HepG2 (cell line): ENCODE measurements around the gene GPR15LG. TPM values are rescaled to one million over a fixed set of nuclear protein-coding genes. Genes with fewer than 3 reads are reported as not detected.

ENCODE experiments used
- ATAC-seq: fragments of 200-7000 bp; cut with Tn5 transposase; 3 replicates; pipeline ENCODE4 v1.9.1; 2020; ENCODE audit warnings: mild to moderate bottlenecking, moderate library complexity
- BruUV-seq: library from RNA; stranded (reverse); fragments of 400-500 nt; replicated peaks from 2 replicates; lab custom pipeline; 2021; lab: Mats Ljungman, UMichigan
- CTCF ChIA-PET: fragments of 300-600 bp; formaldehyde crosslinking; extraction: SDS; loops from one replicate; lab custom pipeline; 2021; ENCODE audit warnings: low total read pairs, inconsistent platforms, low intra/inter-chr PET ratio; lab: Yijun Ruan, JAX
- POLR2A ChIA-PET: fragments of 350-600 bp; sonication (Branson Sonifier 250); formaldehyde crosslinking; loops from one replicate; lab custom pipeline; 2020; ENCODE audit warnings: antibody characterized with exemption, inconsistent platforms; lab: Yijun Ruan, JAX
- DNase-seq: peaks from one replicate; pipeline ENCODE4 v3.0.0-alpha.2; 2015; ENCODE audit warnings: low spot score
- FAIRE-seq: peaks from 3 replicates; lab custom pipeline; 2011; peaks lifted over from hg19 to GRCh38; lab: Jason Lieb, UNC
- H2AFZ ChIP-seq: one replicate; pipeline ENCODE4 v1.6.1; 2011; ENCODE audit warnings: low read length, inconsistent platforms
- H3K27ac ChIP-seq: fragments of 300-600 bp; 3 replicates; pipeline ENCODE4 v1.8.0; 2011; ENCODE audit warnings: mixed run types, mild to moderate bottlenecking, mixed read lengths, low read length, inconsistent platforms; ENCODE audit not compliant: insufficient read depth; ENCODE audit errors: extremely low read length
- H3K27me3 ChIP-seq, 2 experiments: fragments of 200-600 bp in 1 of 2; 2 replicates in 1 of 2; 3 replicates in 1 of 2; pipeline versions ENCODE4 v1.6.0 to v1.8.0; 2011; ENCODE audit warnings: low read length in 2 of 2, mild to moderate bottlenecking in 2 of 2, moderate library complexity in 2 of 2, inconsistent platforms in 1 of 2; ENCODE audit not compliant: insufficient read depth in 2 of 2, control insufficient read depth in 1 of 2
- H3K36me3 ChIP-seq, 2 experiments: fragments of 200-600 bp in 1 of 2; replicated peaks in 1 of 2; 2 replicates in 1 of 2; 3 replicates in 1 of 2; pipeline versions ENCODE4 v1.5.1 to v1.8.0; 2011; ENCODE audit warnings: low read length in 2 of 2, inconsistent platforms in 1 of 2; ENCODE audit not compliant: insufficient read depth in 2 of 2, control insufficient read depth in 1 of 2
- H3K4me1 ChIP-seq: 2 replicates; pipeline ENCODE4 v1.5.1; 2012; ENCODE audit warnings: low read length, inconsistent platforms; ENCODE audit not compliant: insufficient read depth
- H3K4me2 ChIP-seq: 2 replicates; pipeline ENCODE4 v1.6.0; 2011; ENCODE audit warnings: low read depth, low read length, inconsistent platforms
- H3K4me3 ChIP-seq, 3 experiments: fragments of 200-600 bp in 1 of 3; sonication (generic), shearing (Covaris generic) in 1 of 3; replicated peaks in 1 of 3; 2 replicates each; pipeline ENCODE4 v1.5.1; 2011 to 2016; ENCODE audit warnings: low read length in 3 of 3, inconsistent platforms in 2 of 3, low read depth in 2 of 3, mild to moderate bottlenecking in 2 of 3, control low read depth in 1 of 3, mixed read lengths in 1 of 3; ENCODE audit not compliant: insufficient read depth in 1 of 3
- H3K79me2 ChIP-seq: one replicate; pipeline ENCODE4 v1.6.1; 2011; ENCODE audit warnings: low read length, inconsistent platforms; ENCODE audit not compliant: insufficient read depth
- H3K9ac ChIP-seq: 2 replicates; pipeline ENCODE4 v1.6.0; 2011; ENCODE audit warnings: mild to moderate bottlenecking, low read depth, low read length, inconsistent platforms; ENCODE audit not compliant: insufficient read depth
- H3K9me3 ChIP-seq: 2 replicates; pipeline ENCODE4 v1.5.1; 2012; ENCODE audit warnings: mild to moderate bottlenecking, low read length
- H4K20me1 ChIP-seq: 2 replicates; pipeline ENCODE4 v1.6.0; 2011; ENCODE audit warnings: inconsistent platforms, mild to moderate bottlenecking, low read length, moderate library complexity; ENCODE audit not compliant: insufficient read depth
- ZNF614 ChIP-seq: IDR thresholded peaks from 2 replicates; pipeline ENCODE4 v1.6.1; 2018; ENCODE audit warnings: missing biosample characterization, missing genetic modification reagents, inconsistent platforms, borderline replicate concordance
- WGBS: methylation state at CpG from one replicate; pipeline ENCODE4 v1.1.6; 2017; ENCODE audit warnings: low lambda C conversion rate; 5-methylcytosine and 5-hydroxymethylcytosine counted together
- in situ Hi-C: cut with HindIII; loops from 2 replicates; pipeline ENCODE4 v1.10.0; 2017; ENCODE audit warnings: low pct_unique_long_range_greater_than_20kb; ENCODE audit not compliant: extremely low pct_ligation_motif_present
- intact Hi-C: fragments of 100-400 bp; cut with micrococcal nuclease; formaldehyde crosslinking; loops from one replicate; pipeline ENCODE4 v1.10.0; 2022; ENCODE audit not compliant: unreplicated experiment
- polyA plus RNA-seq, 8 experiments: library from polyadenylated mRNA; depleted of rRNA in 3 of 8; stranded (reverse) in 7 of 8; unstranded in 1 of 8; fragments of >200 nt; fragmentation: Illumina TruSeq in 4 of 8; extraction: Trizol in 4 of 8; gene quantifications; 2 replicates each; pipeline versions ENCODE4 v1.2.1 to v1.2.3, GENCODE V29; 2011 to 2016; ENCODE audit warnings: low read depth in 4 of 8, missing spikeins in 1 of 8, mixed read lengths in 1 of 8; ENCODE audit not compliant: insufficient read depth in 1 of 8
- total RNA-seq, 5 experiments: library from RNA; depleted of rRNA; stranded (reverse); fragments of >200 nt; fragmentation: Illumina TruSeq; extraction: Trizol; gene quantifications; 2 replicates each; pipeline ENCODE4 v1.2.3, GENCODE V29; 2016; ENCODE audit warnings: low read depth in 1 of 5
- TF ChIP-seq, protein P1 (sequence below): sonication (generic); formaldehyde crosslinking; IDR thresholded peaks from 2 replicates; pipeline ENCODE4 v1.4.0; 2020; ENCODE audit warnings: low read depth, missing genetic modification reagents
- TF ChIP-seq, protein P2 (sequence below): fragments of 450-650 bp; IDR thresholded peaks from 2 replicates; pipeline ENCODE4 v1.6.1; 2016

Gene GPR15LG
- total and polyA plus RNA-seq, 2 of the 13 experiments (the other 11 are each of a cell fraction or from before 2014, with no cell fraction given), result not detected

DNA sequence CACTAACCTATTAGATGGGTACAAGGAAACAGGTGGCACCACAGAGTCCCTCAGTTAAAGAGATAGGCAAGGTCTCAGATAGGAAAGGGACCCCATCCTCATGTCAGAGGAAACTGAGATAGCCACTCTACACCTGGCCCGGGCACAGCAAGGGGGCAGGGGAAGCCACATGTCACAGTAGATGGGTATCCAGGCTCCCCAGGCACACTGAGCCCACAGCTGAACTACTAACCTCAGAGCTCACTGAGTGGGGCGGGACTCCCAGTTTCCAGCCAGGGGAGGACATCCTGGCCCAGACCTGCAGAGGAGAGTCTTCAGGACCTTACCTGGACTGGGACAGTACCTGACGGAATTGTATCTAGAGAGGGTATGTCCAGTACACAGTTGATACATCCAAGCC lies 17.0 kb downstream of the GPR15LG start (continued):
- TF ChIP-seq, protein P1, sequence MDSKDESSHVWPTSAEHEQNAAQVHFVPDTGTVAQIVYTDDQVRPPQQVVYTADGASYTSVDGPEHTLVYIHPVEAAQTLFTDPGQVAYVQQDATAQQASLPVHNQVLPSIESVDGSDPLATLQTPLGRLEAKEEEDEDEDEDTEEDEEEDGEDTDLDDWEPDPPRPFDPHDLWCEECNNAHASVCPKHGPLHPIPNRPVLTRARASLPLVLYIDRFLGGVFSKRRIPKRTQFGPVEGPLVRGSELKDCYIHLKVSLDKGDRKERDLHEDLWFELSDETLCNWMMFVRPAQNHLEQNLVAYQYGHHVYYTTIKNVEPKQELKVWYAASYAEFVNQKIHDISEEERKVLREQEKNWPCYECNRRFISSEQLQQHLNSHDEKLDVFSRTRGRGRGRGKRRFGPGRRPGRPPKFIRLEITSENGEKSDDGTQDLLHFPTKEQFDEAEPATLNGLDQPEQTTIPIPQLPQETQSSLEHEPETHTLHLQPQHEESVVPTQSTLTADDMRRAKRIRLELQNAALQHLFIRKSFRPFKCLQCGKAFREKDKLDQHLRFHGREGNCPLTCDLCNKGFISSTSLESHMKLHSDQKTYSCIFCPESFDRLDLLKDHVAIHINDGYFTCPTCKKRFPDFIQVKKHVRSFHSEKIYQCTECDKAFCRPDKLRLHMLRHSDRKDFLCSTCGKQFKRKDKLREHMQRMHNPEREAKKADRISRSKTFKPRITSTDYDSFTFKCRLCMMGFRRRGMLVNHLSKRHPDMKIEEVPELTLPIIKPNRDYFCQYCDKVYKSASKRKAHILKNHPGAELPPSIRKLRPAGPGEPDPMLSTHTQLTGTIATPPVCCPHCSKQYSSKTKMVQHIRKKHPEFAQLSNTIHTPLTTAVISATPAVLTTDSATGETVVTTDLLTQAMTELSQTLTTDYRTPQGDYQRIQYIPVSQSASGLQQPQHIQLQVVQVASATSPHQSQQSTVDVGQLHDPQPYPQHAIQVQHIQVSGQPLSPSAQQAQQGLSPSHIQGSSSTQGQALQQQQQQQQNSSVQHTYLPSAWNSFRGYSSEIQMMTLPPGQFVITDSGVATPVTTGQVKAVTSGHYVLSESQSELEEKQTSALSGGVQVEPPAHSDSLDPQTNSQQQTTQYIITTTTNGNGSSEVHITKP (CRISPR knock-in tag), result no peak

DNA sequence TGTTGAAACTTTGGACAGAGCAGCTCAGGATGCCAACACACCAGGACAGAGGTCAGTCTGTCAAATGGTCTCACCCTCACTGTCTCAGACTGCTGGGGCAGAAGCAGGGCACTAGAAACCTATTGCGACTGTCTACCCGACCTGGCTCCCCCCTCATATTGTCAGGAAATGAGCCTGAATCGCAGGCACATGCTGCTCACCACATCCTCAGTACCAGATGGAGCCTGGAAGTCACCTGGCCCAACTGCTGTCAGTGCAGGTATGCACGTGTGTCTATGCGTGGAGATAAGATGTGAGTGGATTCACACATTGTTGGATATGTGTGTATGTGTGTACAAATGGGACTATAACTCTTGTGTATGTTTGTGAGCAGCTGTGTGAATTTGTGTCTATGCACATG lies 17.5 kb downstream of the GPR15LG start:
- DNase-seq (no peak), FAIRE-seq (no peak), ATAC-seq (no peak)
- Histone ChIP-seq H3K4me2 (no peak overlapping the region), H3K4me1 (no peaks in the 10 kb centered on the region), H2AFZ (no peak overlapping the region), H4K20me1 (no peaks in the 10 kb centered on the region), H3K36me3 (no peaks in the 10 kb centered on the region), H3K4me3 (no peak overlapping the region), H3K9ac (no peak overlapping the region), H3K9me3 (no peaks in the 10 kb centered on the region), H3K27me3 (peaks cover 9 to 43% of the 10 kb centered on the region in 2 experiments), H3K79me2 (no peaks in the 10 kb centered on the region), H3K27ac (no peak overlapping the region)
- in situ Hi-C loops, result no loop called here
- no TSS peak for BruUV-seq
- intact Hi-C loops, result no loop called here
- no peak for TF ChIP-seq ZNF614
- TF ChIP-seq, protein P2, sequence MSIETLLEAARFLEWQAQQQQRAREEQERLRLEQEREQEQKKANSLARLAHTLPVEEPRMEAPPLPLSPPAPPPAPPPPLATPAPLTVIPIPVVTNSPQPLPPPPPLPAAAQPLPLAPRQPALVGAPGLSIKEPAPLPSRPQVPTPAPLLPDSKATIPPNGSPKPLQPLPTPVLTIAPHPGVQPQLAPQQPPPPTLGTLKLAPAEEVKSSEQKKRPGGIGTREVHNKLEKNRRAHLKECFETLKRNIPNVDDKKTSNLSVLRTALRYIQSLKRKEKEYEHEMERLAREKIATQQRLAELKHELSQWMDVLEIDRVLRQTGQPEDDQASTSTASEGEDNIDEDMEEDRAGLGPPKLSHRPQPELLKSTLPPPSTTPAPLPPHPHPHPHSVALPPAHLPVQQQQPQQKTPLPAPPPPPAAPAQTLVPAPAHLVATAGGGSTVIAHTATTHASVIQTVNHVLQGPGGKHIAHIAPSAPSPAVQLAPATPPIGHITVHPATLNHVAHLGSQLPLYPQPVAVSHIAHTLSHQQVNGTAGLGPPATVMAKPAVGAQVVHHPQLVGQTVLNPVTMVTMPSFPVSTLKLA, result peak; percentile 14; the same call in 1 of the 2 replicates
- ChIA-PET CTCF (no interaction called here), POLR2A (no interaction called here)
- 0% methylated on average over 5 of the region's 5 CpGs for WGBS
